ENCODE data around the gene MOB2.

DNA sequence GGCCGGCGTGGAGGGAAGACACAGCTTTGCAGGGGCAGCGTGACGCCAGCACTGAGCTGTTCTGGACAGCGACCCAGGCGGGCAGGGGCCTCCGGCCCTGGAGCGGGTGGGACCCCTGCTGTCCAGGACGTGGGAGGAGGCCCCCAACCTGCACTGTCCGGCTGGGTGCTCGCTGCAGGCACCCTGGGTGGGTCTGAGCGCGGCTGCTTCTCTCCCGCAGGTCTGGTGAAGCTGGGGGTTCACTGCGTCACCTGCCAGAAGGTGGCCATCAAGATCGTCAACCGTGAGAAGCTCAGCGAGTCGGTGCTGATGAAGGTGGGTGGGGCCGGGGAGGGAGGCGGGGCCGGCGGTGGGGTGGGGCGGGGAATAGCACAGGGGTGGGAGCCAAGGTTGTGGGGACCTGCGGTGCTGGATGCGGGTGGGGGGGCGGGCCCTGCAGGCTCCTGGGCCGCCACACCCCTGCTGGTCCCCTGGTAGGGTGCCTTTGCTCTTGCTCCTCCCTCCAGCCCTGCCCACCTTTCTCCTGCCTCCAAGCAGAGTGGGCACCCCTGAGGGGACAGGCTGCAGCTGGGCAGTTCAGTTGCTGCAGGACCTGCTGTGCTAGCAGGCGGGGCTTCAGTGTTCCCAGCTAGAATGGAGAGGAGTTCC, 50.6 kb downstream of the MOB2 start:
- TF ChIP-seq CTCF (IDR thresholded peaks at IDR 0.05) (no peak), POLR2A (IDR thresholded peaks at IDR 0.05) (no peak), POLR2AphosphoS5 (IDR thresholded peaks at IDR 0.05; ENCODE audit: insufficient read depth in 1 of 2, low read depth in 1 of 2) (no peak)

All from vagina (tissue), 2 donors.